Esophagus squamous epithelium (tissue), 5 donors: Measurements from ENCODE around the gene BCKDHB. TPM values are rescaled to one million over a fixed set of nuclear protein-coding genes. Genes with fewer than 3 reads are reported as not detected.

ENCODE experiments used
- DNase-seq: peaks from one replicate; lab custom pipeline; 2025; lab: John Stamatoyannopoulos, UW
- H3K27ac ChIP-seq, 4 donors: fragments of 200-600 bp; sonication (generic); one replicate each; pipeline ENCODE4 v1.5.1; 2016 to 2019; ENCODE audit warnings: mild to moderate bottlenecking in 1 of 4
- H3K27me3 ChIP-seq, 4 donors: fragments of 200-600 bp; sonication (generic); 1 replicate in 3 of 4; 2 replicates in 1 of 4; pipeline versions ENCODE4 v1.5.1 to v1.6.0; 2017 to 2021; ENCODE audit warnings: antibody characterized with exemption in 1 of 4
- H3K36me3 ChIP-seq, 3 donors: fragments of 200-600 bp; sonication (generic); one replicate each; pipeline ENCODE4 v1.5.1; 2016 to 2019
- H3K4me1 ChIP-seq, 3 donors: fragments of 200-600 bp; sonication (generic); one replicate each; pipeline ENCODE4 v1.5.1; 2017 to 2019
- H3K4me3 ChIP-seq, 4 donors: fragments of 200-600 bp; sonication (generic); 1 replicate in 3 of 4; 2 replicates in 1 of 4; pipeline ENCODE4 v1.5.1; 2016 to 2019; ENCODE audit warnings: mild to moderate bottlenecking in 2 of 4, moderate library complexity in 1 of 4
- H3K9me3 ChIP-seq, 3 donors: fragments of 200-600 bp; sonication (generic); one replicate each; pipeline ENCODE4 v1.5.1; 2016 to 2019
- CTCF ChIP-seq, 6 experiments: fragments of 450-650 bp in 4 of 6; fragments of 200-600 bp in 2 of 6; sonication (generic) in 2 of 6; IDR thresholded peaks; one replicate each; pipeline ENCODE4 v1.5.1; 2016 to 2019; ENCODE audit warnings: antibody characterized with exemption in 6 of 6, mild to moderate bottlenecking in 4 of 6, moderate library complexity in 4 of 6
- POLR2A ChIP-seq, 4 donors: fragments of 450-650 bp; IDR thresholded peaks; one replicate each; pipeline ENCODE4 v1.6.1; 2017; ENCODE audit warnings: antibody characterized with exemption in 4 of 4, mild to moderate bottlenecking in 4 of 4, moderate library complexity in 3 of 4
- WGBS, 2 donors: methylation state at CpG; one replicate each; pipeline ENCODE4 v1.1.5; 2018; 5-methylcytosine and 5-hydroxymethylcytosine counted together
- intact Hi-C: fragments of 100-400 bp; cut with DNase I; formaldehyde crosslinking; loops from one replicate; pipeline ENCODE4 v1.15.0; 2022
- total RNA-seq, 4 donors: library from RNA; depleted of rRNA; stranded (reverse); fragments of >200 nt; gene quantifications; one replicate each; pipeline ENCODE4 v1.1.0, GENCODE V29; 2016
- donor health status: DM: yes; HTN: yes; CAD: no.

The BCKDHB gene
- total RNA-seq, 4 donors from 2014 or later: 7.6 to 15.8 (median 9.0) TPM

DNA sequence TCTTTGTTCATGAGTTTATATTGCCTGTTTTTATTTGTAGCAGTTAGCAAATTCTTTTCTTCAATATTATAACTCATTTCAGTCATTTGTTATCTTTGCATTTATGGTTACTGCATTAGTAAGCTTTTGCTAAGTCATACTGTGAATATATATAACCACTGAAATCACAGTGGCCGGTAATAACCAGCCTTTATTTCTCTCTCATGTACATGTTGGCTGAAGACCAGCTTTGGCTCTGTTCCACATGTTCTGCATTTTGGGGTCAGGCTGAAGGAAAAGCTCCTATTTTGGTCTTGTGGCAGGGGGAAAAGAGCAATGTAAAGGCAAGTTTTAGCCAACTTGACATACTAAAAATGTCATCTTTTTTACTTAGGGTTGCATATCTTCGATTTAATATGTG is 276.3 kb downstream of the BCKDHB start:
- no peaks in the 10 kb centered on the region for H3K27me3 ChIP-seq
- intact Hi-C loops: no loop called here
- H3K4me1 ChIP-seq: no peaks in the 10 kb centered on the region
- DNase-seq: no peak
- TF ChIP-seq CTCF (IDR thresholded peaks at IDR 0.05): no peak
- no peak for TF ChIP-seq POLR2A (IDR thresholded peaks at IDR 0.05)
- H3K4me3 ChIP-seq: no peak overlapping the region
- no peaks in the 10 kb centered on the region for H3K9me3 ChIP-seq
- no peak overlapping the region for H3K27ac ChIP-seq
- H3K36me3 ChIP-seq: no peaks in the 10 kb centered on the region
- WGBS, 2 donors: 55 to 60% methylated on average over 2 of the region's 2 CpGs

DNA sequence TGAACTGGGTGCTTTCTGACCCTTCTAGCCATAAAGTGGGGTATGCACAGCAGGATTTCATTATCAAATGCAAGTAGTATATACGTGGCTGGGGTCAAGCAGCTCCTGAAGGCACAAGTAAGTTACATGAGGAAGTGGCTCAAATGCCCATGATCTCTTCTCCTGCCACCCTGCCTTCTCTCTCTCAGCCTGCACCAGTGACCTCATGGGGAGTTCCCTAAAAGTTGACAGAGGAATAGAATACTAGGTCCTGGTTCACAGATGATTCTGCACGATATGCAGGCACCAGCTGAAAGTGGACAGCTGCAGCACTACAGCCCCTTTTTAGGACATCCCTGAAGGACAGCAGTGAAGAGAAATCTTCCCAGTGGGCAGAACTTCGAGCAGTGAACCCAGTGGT is 282.0 kb downstream of the BCKDHB start:
- WGBS, 2 donors: 81 to 92% methylated on average over 3 of the region's 3 CpGs
- intact Hi-C loops: no loop called here

More for the DNA sequence above, 282.0 kb downstream of the BCKDHB start:
- TF ChIP-seq POLR2A (IDR thresholded peaks at IDR 0.05) (no peak), CTCF (IDR thresholded peaks at IDR 0.05) (no peak)
- DNase-seq: no peak
- no peaks in the 10 kb centered on the region for H3K27me3 ChIP-seq
- H3K36me3 ChIP-seq: no peaks in the 10 kb centered on the region
- H3K27ac ChIP-seq: no peak overlapping the region
- no peak overlapping the region for H3K4me3 ChIP-seq
- no peaks in the 10 kb centered on the region for H3K9me3 ChIP-seq
- no peaks in the 10 kb centered on the region for H3K4me1 ChIP-seq

Other genes with a start within 250 kb of the BCKDHB start
- 10 to 100 TPM in 2 of 4 donors, 1 to 10 TPM in 2; 6.7 to 18.7 (median 12.1) TPM for gene ELOVL4, start 159.1 kb upstream of the BCKDHB start, total RNA-seq
- 10 to 100 TPM in 2 of 4 donors, 1 to 10 TPM in 2; 2.7 to 18.3 (median 9.8) TPM for gene TTK, start 102.0 kb upstream of the BCKDHB start, total RNA-seq